GM12878 (cell line): ENCODE data around the gene PSMF1.

ENCODE experiments used
- MEF2A ChIP-seq: IDR thresholded peaks from 2 replicates; pipeline ENCODE4 v1.6.1; 2011; ENCODE audit warnings: low read depth, mild to moderate bottlenecking, low read length, moderate library complexity; ENCODE audit not compliant: insufficient read depth
- RAD21 ChIP-seq: IDR thresholded peaks from 2 replicates; pipeline ENCODE4 v1.6.1; 2011; ENCODE audit warnings: mild to moderate bottlenecking, low read depth, low read length, moderate library complexity; ENCODE audit not compliant: insufficient read depth
- TF ChIP-seq, protein P1 (sequence below), 3 experiments: IDR thresholded peaks in 2 of 3; conservative IDR thresholded peaks in 1 of 3; 2 replicates each; pipeline ENCODE4 v1.5.1; 2011; ENCODE audit warnings: low read depth in 3 of 3, low read length in 3 of 3, mild to moderate bottlenecking in 3 of 3, control low read depth in 2 of 3, moderate library complexity in 2 of 3, inconsistent platforms in 1 of 3, mixed read lengths in 1 of 3; ENCODE audit not compliant: control insufficient read depth in 2 of 3, insufficient read depth in 1 of 3; ENCODE audit errors: extremely low read depth in 1 of 3

DNA sequence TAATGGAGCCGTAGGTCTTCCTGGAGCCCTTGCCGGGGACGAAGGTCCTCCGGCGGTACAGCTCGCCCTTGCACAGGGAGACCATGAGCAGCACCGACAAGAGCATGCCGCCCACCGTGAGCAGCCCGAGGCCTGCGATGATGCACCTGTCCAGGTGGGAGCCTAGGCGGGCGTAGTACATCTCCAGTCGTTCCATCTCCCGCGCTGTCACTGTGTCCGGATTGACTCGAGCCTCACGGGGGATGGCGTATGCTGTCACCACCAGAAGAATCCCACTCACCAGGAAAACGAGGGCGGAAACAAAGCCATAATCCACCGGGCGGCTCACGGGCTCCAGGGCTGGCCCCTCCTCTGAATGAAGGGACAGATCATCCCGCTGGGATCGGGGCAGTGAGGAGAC is 62.5 kb downstream of the PSMF1 start:
- TF ChIP-seq, protein P1, sequence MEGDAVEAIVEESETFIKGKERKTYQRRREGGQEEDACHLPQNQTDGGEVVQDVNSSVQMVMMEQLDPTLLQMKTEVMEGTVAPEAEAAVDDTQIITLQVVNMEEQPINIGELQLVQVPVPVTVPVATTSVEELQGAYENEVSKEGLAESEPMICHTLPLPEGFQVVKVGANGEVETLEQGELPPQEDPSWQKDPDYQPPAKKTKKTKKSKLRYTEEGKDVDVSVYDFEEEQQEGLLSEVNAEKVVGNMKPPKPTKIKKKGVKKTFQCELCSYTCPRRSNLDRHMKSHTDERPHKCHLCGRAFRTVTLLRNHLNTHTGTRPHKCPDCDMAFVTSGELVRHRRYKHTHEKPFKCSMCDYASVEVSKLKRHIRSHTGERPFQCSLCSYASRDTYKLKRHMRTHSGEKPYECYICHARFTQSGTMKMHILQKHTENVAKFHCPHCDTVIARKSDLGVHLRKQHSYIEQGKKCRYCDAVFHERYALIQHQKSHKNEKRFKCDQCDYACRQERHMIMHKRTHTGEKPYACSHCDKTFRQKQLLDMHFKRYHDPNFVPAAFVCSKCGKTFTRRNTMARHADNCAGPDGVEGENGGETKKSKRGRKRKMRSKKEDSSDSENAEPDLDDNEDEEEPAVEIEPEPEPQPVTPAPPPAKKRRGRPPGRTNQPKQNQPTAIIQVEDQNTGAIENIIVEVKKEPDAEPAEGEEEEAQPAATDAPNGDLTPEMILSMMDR (IDR thresholded peaks at IDR 0.05 in 2 of 3, conservative IDR thresholded peaks at IDR 0.05 in 1 of 3; ENCODE audit: control insufficient read depth in 2 of 3, extremely low read depth in 1 of 3, insufficient read depth in 1 of 3, low read depth in 3 of 3, low read length in 3 of 3): no peak
- TF ChIP-seq MEF2A (no peak), RAD21 (no peak)
